ENCODE results near the gene SNX2. TPM values are rescaled to one million over a fixed set of nuclear protein-coding genes. Genes with fewer than 3 reads are reported as not detected.
A peak's percentile ranks its signal among the peaks of the same experiment; 100 is the strongest.

Gene SNX2, protein sequence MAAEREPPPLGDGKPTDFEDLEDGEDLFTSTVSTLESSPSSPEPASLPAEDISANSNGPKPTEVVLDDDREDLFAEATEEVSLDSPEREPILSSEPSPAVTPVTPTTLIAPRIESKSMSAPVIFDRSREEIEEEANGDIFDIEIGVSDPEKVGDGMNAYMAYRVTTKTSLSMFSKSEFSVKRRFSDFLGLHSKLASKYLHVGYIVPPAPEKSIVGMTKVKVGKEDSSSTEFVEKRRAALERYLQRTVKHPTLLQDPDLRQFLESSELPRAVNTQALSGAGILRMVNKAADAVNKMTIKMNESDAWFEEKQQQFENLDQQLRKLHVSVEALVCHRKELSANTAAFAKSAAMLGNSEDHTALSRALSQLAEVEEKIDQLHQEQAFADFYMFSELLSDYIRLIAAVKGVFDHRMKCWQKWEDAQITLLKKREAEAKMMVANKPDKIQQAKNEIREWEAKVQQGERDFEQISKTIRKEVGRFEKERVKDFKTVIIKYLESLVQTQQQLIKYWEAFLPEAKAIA
- 52.7 TPM for polyA plus RNA-seq (2013, experiment 1 of 2)
- 55.1 TPM for polyA plus RNA-seq (2013, experiment 2 of 2)

DNA sequence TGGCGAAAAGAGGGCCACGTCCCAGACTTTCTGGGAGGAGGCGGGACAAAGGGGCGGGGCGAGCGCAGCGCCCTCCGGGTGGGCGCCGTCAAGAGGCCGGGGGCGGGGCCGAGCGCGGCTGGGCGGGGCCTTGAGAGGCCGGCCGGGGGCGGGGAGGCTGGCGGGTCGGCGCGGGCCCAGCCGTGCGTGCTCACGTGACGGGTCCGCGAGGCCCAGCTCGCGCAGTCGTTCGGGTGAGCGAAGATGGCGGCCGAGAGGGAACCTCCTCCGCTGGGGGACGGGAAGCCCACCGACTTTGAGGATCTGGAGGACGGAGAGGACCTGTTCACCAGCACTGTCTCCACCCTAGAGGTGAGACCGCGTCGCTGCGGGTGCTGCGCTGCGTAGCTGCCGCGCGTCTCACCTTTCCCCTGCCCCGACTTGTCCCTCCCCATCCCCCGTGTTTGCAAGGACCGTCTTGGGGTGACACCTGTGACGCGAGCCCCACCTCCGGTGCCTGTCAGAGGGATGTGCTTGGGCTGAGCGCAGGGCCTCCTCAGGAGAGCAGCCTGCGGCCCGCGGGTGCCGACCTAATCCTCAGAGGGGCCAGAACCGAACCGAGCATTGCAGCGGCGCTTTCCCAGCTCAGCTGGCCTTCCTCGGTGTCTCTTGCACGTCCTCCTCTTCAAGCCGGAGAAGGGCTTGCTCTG is at the start of gene SNX2:
Gene SNX2 (plus strand): TSS at position 220 of the 689 bp plus-strand sequence. CDS start 24 bp downstream, at position 244.
- H2AK5ac ChIP-seq (ENCODE audit: low read length) = no peak within 1 kb of the TSS
- H3K56ac ChIP-seq (ENCODE audit: low read length) = peak within 1 kb of the TSS; percentile 98
- WGBS (ENCODE audit: extremely low coverage, insufficient coverage, low lambda C conversion rate) = no CpG with 5 or more reads among the region's 67 CpGs
- peaks cover 11% of the 10 kb centered on the region for H3K79me2 ChIP-seq (ENCODE audit: control insufficient read depth, insufficient read depth, low read length)
- H3K18ac ChIP-seq (ENCODE audit: low read length) = peak within 1 kb of the TSS; percentile 65
- no peak within 1 kb of the TSS for H3K27ac ChIP-seq (ENCODE audit: low read depth, low read length)
- H3K23ac ChIP-seq (ENCODE audit: low read length) = no peak within 1 kb of the TSS
- H3K27me3 ChIP-seq (ENCODE audit: insufficient read depth, low read length, poor library complexity) = no peaks in the 10 kb centered on the region
- H3K36me3 ChIP-seq (ENCODE audit: control insufficient read depth, insufficient read depth, low read length) = no peaks in the 10 kb centered on the region
- H2BK120ac ChIP-seq (ENCODE audit: low read depth, low read length) = no peak within 1 kb of the TSS
- no peak within 1 kb of the TSS for H4K8ac ChIP-seq (ENCODE audit: low read depth, low read length)
- peak within 1 kb of the TSS; percentile 98 for H2BK15ac ChIP-seq (replicated peaks; ENCODE audit: low read depth)
- no peaks in the 10 kb centered on the region for H3K4me1 ChIP-seq (ENCODE audit: control insufficient read depth, low read depth, low read length)
- no peaks in the 10 kb centered on the region for H3K79me1 ChIP-seq (ENCODE audit: low read length)
- peak within 1 kb of the TSS; percentile 47 for H3K4me3 ChIP-seq (ENCODE audit: low read length)
- peak within 1 kb of the TSS; percentile 90 for H3K9ac ChIP-seq (ENCODE audit: low read length)
- H3K4me2 ChIP-seq (ENCODE audit: low read length) = peak within 1 kb of the TSS; percentile 77
- DNase-seq = peak; percentile 95
- no peak within 1 kb of the TSS for H3K4ac ChIP-seq (ENCODE audit: low read depth, low read length)
- H2BK5ac ChIP-seq (ENCODE audit: low read length) = peak within 1 kb of the TSS; percentile 37
- no peak within 1 kb of the TSS for H4K5ac ChIP-seq (ENCODE audit: low read length)

DNA sequence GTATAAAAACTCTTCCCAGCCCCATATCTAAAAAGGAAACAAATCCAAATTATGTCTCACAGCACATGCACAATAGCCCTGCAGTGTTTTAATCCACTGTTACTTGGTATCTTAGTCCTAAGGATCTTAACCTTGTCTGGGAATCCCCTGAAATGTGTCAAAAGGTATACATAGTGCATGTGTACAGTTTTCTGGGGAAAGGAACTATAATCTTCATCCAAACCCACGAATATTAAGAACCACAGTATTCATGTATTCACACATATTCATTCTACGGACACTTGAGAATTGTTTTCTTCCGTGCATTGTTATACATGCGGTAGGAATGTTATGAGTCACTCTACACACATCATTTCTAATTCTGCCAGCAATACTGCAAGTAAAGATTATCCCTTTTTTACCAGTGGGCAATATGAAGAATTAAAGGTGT is 47.8 kb upstream of the SNX2 start:
- no peaks in the 10 kb centered on the region for H3K79me2 ChIP-seq (ENCODE audit: control insufficient read depth, insufficient read depth, low read length)
- no peak overlapping the region for H4K5ac ChIP-seq (ENCODE audit: low read length)
- H3K4ac ChIP-seq (ENCODE audit: low read depth, low read length) = no peak overlapping the region
- no peak overlapping the region for H3K23ac ChIP-seq (ENCODE audit: low read length)
- no peaks in the 10 kb centered on the region for H3K36me3 ChIP-seq (ENCODE audit: control insufficient read depth, insufficient read depth, low read length)
- H3K9ac ChIP-seq (ENCODE audit: low read length) = no peak overlapping the region
- DNase-seq = no peak
- H3K4me2 ChIP-seq (ENCODE audit: low read length) = no peak overlapping the region
- no peaks in the 10 kb centered on the region for H3K27me3 ChIP-seq (ENCODE audit: insufficient read depth, low read length, poor library complexity)
- WGBS (ENCODE audit: extremely low coverage, insufficient coverage, low lambda C conversion rate) = no CpG with 5 or more reads among the region's 4 CpGs
- no peak overlapping the region for H3K56ac ChIP-seq (ENCODE audit: low read length)
- H3K4me1 ChIP-seq (ENCODE audit: control insufficient read depth, low read depth, low read length) = no peaks in the 10 kb centered on the region
- H3K27ac ChIP-seq (ENCODE audit: low read depth, low read length) = no peak overlapping the region
- H2BK15ac ChIP-seq (replicated peaks; ENCODE audit: low read depth) = no peak overlapping the region
- H2BK5ac ChIP-seq (ENCODE audit: low read length) = no peak overlapping the region
- no peaks in the 10 kb centered on the region for H3K79me1 ChIP-seq (ENCODE audit: low read length)
- no peak overlapping the region for H4K8ac ChIP-seq (ENCODE audit: low read depth, low read length)
- H3K18ac ChIP-seq (ENCODE audit: low read length) = no peak overlapping the region
- no peak overlapping the region for H3K4me3 ChIP-seq (ENCODE audit: low read length)
- no peak overlapping the region for H2AK5ac ChIP-seq (ENCODE audit: low read length)
- no peak overlapping the region for H2BK120ac ChIP-seq (ENCODE audit: low read depth, low read length)

DNA sequence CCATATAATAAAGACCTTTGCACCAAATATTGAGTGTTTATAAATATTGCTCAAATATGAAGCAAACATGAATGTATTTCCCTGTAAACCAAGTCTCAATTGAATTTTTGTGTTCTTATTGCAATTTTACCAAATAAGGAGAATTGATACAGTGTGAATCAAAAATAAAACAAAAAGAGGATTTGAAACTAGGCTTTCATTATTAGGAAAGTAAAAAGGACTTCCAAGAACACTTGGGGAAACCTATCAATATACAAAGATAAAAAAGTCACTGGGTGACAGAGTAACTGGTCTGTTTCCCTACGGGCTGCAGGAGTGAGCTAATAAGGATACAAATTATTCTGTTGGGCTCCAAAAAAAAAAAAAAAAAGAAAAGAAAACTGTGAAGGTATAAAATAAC is 44.8 kb upstream of the SNX2 start:
- Histone ChIP-seq H3K4me1 (ENCODE audit: control insufficient read depth, low read depth, low read length) (no peaks in the 10 kb centered on the region), H3K27me3 (ENCODE audit: insufficient read depth, low read length, poor library complexity) (no peaks in the 10 kb centered on the region), H4K8ac (ENCODE audit: low read depth, low read length) (no peak overlapping the region), H3K79me2 (ENCODE audit: control insufficient read depth, insufficient read depth, low read length) (no peaks in the 10 kb centered on the region), H3K79me1 (ENCODE audit: low read length) (no peaks in the 10 kb centered on the region), H3K4me3 (ENCODE audit: low read length) (no peak overlapping the region), H3K4me2 (ENCODE audit: low read length) (no peak overlapping the region), H3K4ac (ENCODE audit: low read depth, low read length) (no peak overlapping the region), H2BK15ac (replicated peaks; ENCODE audit: low read depth) (no peak overlapping the region), H3K36me3 (ENCODE audit: control insufficient read depth, insufficient read depth, low read length) (no peaks in the 10 kb centered on the region), H3K9ac (ENCODE audit: low read length) (no peak overlapping the region), H2BK120ac (ENCODE audit: low read depth, low read length) (no peak overlapping the region), H3K27ac (ENCODE audit: low read depth, low read length) (no peak overlapping the region), H2BK5ac (ENCODE audit: low read length) (no peak overlapping the region), H4K5ac (ENCODE audit: low read length) (no peak overlapping the region), H2AK5ac (ENCODE audit: low read length) (no peak overlapping the region), H3K56ac (ENCODE audit: low read length) (no peak overlapping the region), H3K23ac (ENCODE audit: low read length) (no peak overlapping the region), H3K18ac (ENCODE audit: low read length) (no peak overlapping the region)
- no CpG with 5 or more reads among the region's 1 CpG for WGBS (ENCODE audit: extremely low coverage, insufficient coverage, low lambda C conversion rate)
- DNase-seq = no peak

DNA sequence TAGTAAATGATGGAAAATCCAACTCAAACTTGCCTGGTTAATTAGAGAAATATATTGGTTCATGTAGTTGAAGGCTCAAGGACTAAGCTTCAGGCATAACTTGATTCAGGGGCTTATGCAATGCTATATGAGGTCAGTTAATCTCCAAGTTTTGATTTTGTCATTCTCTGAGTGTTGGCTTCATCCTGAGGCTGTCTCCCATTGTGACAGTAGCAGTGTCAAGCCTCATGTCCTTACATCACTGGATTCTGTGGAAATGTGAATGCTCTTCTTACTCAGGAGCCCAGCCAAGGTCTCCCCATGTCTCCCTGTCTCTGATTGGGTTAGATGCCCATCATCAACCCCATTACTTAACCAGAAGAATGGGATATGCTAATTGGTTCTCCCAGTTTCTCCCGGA is 44.4 kb upstream of the SNX2 start:
- Histone ChIP-seq H4K8ac (ENCODE audit: low read depth, low read length) (no peak overlapping the region), H3K79me1 (ENCODE audit: low read length) (no peaks in the 10 kb centered on the region), H3K27me3 (ENCODE audit: insufficient read depth, low read length, poor library complexity) (no peaks in the 10 kb centered on the region), H2BK15ac (replicated peaks; ENCODE audit: low read depth) (no peak overlapping the region), H3K4me1 (ENCODE audit: control insufficient read depth, low read depth, low read length) (no peaks in the 10 kb centered on the region), H2BK120ac (ENCODE audit: low read depth, low read length) (no peak overlapping the region), H3K4ac (ENCODE audit: low read depth, low read length) (no peak overlapping the region), H3K36me3 (ENCODE audit: control insufficient read depth, insufficient read depth, low read length) (no peaks in the 10 kb centered on the region), H3K27ac (ENCODE audit: low read depth, low read length) (no peak overlapping the region), H3K56ac (ENCODE audit: low read length) (no peak overlapping the region), H3K4me3 (ENCODE audit: low read length) (no peak overlapping the region), H3K23ac (ENCODE audit: low read length) (no peak overlapping the region), H3K9ac (ENCODE audit: low read length) (no peak overlapping the region), H3K18ac (ENCODE audit: low read length) (no peak overlapping the region), H4K5ac (ENCODE audit: low read length) (no peak overlapping the region), H2BK5ac (ENCODE audit: low read length) (no peak overlapping the region), H3K79me2 (ENCODE audit: control insufficient read depth, insufficient read depth, low read length) (no peaks in the 10 kb centered on the region), H2AK5ac (ENCODE audit: low read length) (no peak overlapping the region), H3K4me2 (ENCODE audit: low read length) (no peak overlapping the region)
- WGBS (ENCODE audit: extremely low coverage, insufficient coverage, low lambda C conversion rate) = no CpG with 5 or more reads among the region's 1 CpG
- DNase-seq = no peak

DNA sequence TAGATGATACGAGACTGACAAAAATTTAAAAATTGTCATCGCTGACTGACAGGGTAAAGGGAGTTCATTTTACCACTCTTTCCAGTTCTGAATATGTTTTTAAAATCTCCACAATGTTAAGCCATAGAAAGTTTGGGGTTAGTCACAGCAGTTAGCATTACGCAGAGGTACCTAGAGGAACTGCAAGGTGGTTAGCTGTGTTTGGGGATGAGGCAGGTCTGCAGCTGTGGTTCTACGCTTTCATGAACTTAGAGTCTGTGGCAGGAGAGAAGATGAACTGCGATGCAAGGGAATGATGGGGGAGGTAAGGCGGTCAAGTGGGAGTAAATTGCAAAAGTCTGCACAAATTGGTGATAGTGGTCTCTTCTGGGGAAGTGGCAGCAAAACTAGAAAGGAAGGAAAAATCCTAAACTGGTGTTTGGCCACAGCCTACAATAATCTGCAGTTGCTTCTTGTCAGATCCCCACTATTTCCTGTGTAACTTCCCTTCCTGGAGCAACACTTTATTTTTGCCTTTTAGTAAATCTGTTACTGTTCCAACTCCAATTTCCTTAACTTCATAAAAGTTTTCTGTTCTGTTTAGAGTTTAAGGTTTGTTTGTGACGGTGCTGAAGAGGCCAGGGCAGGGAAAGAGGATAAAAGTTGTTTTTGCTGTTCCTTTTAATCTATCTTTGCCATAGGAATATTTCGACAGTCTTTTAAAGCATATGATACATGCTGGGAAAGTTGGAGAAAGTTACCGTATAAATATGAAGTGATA is 38.6 kb upstream of the SNX2 start:
- Histone ChIP-seq H2BK15ac (replicated peaks; ENCODE audit: low read depth) (no peak overlapping the region), H3K18ac (ENCODE audit: low read length) (no peak overlapping the region), H2BK5ac (ENCODE audit: low read length) (no peak overlapping the region), H4K5ac (ENCODE audit: low read length) (no peak overlapping the region), H3K27me3 (ENCODE audit: insufficient read depth, low read length, poor library complexity) (no peaks in the 10 kb centered on the region), H3K79me2 (ENCODE audit: control insufficient read depth, insufficient read depth, low read length) (no peaks in the 10 kb centered on the region), H3K4me3 (ENCODE audit: low read length) (no peak overlapping the region), H3K79me1 (ENCODE audit: low read length) (no peaks in the 10 kb centered on the region), H3K4ac (ENCODE audit: low read depth, low read length) (no peak overlapping the region), H3K9ac (ENCODE audit: low read length) (no peak overlapping the region), H3K4me2 (ENCODE audit: low read length) (no peak overlapping the region), H3K23ac (ENCODE audit: low read length) (no peak overlapping the region), H3K36me3 (ENCODE audit: control insufficient read depth, insufficient read depth, low read length) (no peaks in the 10 kb centered on the region), H3K27ac (ENCODE audit: low read depth, low read length) (no peak overlapping the region), H2BK120ac (ENCODE audit: low read depth, low read length) (no peak overlapping the region), H3K4me1 (ENCODE audit: control insufficient read depth, low read depth, low read length) (no peaks in the 10 kb centered on the region), H3K56ac (ENCODE audit: low read length) (no peak overlapping the region), H2AK5ac (ENCODE audit: low read length) (no peak overlapping the region), H4K8ac (ENCODE audit: low read depth, low read length) (no peak overlapping the region)
- DNase-seq = no peak
- WGBS (ENCODE audit: extremely low coverage, insufficient coverage, low lambda C conversion rate) = no CpG with 5 or more reads among the region's 9 CpGs

Measured in mesendoderm (in vitro differentiated cells).